Stimulated activated CD8-positive, alpha-beta memory T cell treated with anti-CD3 and anti-CD28 coated beads, Interleukin-4, amount 100 ng/mL, for 48 hours (primary cell): ENCODE results near the gene CUL1.

Experiments used
- DNase-seq: peaks from one replicate; pipeline ENCODE4 v3.0.0-alpha.2; 2020

Gene CUL1

DNA sequence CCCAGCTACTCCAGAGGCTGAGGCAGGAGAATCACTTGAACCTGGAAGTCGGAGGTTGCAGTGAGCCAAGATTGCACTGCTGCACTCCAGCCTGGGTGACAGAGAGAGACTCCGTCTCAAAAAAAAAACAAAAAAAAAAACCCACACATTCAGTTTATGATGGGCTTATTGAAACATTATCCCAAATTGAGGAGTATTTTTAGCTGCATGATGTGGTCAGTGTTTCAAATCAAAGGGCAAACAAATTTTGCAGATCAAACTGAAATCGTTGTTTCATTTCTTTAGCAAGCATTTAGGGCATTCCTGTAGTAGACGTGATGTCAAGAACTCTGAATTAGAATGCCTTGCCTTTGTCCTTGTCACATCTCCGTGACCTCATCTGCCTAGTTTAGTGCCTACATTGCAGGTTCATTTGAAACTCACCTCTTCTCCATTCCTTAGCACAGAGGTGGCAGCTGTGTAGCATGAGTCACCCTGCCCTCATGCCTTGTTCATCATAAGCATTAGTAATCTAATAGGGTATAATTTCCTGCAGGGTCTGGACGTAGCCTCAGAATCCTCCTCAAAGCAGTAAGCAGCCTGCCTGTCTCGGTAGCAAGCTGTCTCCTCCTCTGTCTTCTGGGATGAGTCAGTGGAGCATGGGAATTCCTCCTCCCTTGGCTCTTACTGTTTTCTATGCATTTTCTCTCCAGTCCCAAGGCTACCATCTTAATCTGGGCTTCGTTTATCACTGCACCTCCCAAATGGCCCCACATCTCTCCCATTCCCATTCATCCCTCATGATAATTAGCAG is 73.8 kb downstream of the CUL1 start:
- DNase-seq: peak; percentile 48

GRCh38 chr7:148773334-148773733 is 74.6 kb downstream of the CUL1 start:
- peak; percentile 37 for DNase-seq

DNA sequence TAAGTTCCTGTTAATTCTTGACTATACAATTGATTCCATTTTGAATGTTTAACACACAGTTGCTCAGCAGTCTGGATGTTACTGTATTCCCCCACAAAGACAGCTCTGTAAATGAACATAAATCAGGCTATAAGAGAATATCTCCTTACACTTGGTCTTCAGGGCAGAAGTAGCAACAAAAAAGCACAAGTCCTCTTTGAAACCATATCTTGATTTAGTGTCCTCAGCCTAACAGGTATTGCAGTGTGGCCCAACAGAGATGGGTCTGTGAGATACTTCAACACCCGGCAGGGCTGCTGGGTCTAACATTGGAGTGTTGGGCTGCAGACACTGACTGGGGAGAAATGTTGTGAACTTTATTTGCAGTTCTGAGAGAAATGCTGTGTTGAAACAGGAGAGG is 75.8 kb downstream of the CUL1 start:
- no peak for DNase-seq

GRCh38 chr7:148782757-148783456 is 84.2 kb downstream of the CUL1 start:
- no peak for DNase-seq

- no peak for DNase-seq
These were observed 85.3 kb downstream of the CUL1 start for GRCh38 chr7:148783801-148784527.

DNA sequence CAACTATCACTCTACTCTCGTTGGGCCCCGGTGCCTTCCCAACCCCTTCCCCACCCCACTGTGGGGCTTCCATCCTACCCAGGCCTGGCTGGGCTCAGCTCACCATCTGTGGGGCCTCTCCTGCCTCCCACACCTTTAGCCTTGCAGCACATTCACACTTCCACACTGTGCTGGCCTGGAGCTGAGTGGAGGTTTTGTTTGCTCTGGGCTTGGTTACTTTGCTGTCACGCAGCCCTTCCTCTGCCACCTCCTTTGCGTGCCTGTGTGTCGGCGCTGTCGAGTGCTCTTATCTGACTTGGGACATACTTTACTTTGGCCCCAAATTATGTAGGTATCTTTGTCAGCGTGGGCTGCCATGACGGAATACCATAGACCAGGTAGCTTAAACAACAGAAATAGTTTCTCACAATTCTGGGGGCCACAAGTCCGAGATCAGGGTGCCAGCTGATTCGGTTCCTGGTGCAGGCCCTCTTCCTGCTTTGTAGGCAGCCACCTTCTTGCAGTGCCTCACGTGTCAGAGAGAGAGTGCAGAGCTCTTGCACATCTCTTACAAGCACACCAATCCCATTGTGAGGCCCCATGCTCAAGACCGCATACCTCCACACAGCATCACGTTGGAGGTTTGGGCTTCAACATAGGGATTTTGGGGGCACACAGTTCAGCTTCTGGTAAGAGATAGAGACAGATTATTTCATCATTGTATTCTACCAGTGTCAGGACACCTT is 89.0 kb downstream of the CUL1 start:
- no peak for DNase-seq

- no peak for DNase-seq
These were observed 90.5 kb downstream of the CUL1 start for GRCh38 chr7:148789220-148789619.

DNA sequence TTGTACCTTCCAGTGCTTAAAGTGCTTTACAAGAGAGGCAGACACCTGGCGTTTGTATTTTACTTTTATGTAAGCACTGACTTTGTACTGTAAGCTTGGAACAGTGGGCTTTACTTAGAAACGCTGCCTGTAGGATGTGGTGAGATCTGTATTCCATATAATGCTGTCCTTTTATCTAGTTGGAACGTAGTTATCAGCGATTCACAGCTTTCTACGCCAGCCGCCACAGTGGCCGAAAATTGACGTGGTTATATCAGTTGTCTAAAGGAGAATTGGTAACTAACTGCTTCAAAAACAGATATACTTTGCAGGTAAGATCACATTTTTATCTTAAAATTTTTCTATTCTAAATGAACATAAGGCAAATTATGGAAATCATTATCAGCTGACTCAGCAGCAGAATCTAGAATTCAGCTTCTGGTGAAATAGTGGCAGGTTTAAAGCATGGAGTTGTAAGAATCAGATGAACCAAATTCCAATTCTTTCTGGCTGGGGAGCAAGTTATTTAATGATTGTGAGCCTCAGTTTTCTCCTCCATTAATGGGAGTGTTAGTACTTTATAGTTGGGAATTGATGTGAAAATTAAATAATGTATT is 91.5 kb downstream of the CUL1 start:
- no peak for DNase-seq

DNA sequence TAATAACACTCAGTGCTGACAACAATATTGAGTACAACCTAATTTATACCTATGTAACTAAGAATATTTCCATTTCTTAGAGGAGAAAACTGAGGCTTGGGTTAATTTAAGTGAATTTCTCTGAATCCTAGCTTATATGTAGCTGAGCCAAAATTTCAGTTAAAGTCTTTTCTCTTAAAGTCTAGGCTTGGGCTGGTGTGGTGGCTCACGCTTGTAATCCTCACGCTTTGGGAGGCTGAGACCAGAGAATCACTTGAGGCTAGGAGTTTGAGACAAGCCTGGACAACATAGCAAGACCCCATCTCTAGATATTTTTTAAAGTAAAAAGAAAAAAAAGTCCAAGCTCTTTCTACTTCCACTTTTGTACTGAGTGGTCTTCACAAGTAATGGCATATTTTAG is 92.1 kb downstream of the CUL1 start:
- no peak for DNase-seq

DNA sequence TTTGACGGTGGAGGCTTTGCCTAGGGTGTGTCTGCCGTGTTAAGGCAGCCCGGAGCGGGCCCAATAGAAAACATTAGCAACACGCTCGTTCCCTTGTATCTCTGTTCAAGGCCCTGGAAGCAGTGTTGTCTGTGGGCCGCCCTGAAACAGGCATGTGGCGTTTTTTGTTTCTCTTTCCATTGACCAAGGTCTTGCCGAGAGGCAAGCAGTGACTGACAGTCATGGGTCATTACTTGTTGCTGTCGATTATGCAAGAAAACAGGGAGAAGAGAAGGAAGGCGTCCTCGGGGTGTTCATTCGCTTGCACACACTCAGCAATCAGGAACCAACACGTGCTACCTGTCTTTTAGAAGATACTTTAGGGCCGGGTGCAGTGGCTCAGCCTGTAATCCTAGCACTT is 92.8 kb downstream of the CUL1 start:
- no peak for DNase-seq

DNA sequence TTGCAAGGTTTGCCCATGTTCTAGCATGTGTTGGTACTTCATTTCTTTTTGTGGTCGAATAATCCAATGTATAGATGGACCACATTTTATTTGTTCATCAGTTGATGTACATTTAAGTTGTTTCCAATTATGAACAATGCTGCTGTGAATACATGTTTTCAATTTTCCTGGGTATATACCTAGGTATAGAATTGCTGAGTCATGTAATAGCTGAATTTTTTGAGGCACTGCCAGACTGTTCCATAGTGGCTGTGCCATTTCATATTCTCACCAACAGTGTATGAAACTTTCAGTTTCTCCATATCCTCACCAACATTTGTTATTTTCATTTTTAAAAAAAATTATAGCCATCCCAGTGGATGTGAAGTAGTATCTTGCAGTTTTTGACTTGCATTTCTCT is 94.9 kb downstream of the CUL1 start:
- DNase-seq: no peak

GRCh38 chr7:148794476-148794875 is 95.8 kb downstream of the CUL1 start:
- no peak for DNase-seq

- no peak for DNase-seq
These were observed 98.1 kb downstream of the CUL1 start for GRCh38 chr7:148796841-148797240.

GRCh38 chr7:148799893-148800555 is 101.3 kb downstream of the CUL1 start:
- no peak for DNase-seq

GRCh38 chr7:148800677-148801076 is 102.0 kb downstream of the CUL1 start:
- DNase-seq: no peak

DNA sequence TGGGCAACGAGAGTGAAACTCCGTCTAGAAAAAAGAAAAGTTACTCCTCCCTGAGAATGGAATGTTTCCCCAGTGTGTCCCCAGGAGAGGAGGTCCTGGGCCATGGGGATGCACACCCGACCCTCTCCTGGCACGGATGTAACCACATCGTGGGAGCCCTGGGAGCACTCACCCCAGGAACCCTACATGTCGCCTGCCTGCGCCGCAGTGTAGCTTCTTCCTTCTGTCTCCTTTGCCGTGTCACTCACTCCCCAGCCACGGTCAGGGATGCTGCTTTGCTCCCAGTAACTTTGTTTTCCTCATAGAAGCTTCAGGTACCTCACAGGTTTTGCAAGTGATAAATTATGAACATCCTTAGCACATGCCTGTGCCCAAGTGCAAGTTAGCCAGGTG is 103.4 kb downstream of the CUL1 start:
- DNase-seq: no peak

DNA sequence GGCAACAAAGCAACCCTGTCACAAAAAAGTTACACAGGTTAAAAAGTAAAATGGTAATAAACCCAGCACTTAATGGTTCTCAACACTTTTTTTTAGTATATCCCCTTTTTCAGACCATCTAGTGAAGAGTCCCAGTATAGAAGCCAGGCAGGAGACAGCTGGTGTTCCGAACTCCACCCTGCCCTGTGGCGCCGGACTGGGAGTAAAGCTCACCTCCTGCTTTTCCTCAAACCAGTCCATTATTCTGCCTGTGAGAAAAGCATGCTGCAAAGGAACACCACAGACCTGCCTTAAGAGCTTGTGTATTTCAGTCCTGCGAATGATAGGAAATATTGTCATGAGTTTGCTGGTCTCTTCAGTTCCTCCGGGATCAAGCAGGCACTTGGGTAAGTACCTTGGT is 104.4 kb downstream of the CUL1 start:
- no peak for DNase-seq

DNA sequence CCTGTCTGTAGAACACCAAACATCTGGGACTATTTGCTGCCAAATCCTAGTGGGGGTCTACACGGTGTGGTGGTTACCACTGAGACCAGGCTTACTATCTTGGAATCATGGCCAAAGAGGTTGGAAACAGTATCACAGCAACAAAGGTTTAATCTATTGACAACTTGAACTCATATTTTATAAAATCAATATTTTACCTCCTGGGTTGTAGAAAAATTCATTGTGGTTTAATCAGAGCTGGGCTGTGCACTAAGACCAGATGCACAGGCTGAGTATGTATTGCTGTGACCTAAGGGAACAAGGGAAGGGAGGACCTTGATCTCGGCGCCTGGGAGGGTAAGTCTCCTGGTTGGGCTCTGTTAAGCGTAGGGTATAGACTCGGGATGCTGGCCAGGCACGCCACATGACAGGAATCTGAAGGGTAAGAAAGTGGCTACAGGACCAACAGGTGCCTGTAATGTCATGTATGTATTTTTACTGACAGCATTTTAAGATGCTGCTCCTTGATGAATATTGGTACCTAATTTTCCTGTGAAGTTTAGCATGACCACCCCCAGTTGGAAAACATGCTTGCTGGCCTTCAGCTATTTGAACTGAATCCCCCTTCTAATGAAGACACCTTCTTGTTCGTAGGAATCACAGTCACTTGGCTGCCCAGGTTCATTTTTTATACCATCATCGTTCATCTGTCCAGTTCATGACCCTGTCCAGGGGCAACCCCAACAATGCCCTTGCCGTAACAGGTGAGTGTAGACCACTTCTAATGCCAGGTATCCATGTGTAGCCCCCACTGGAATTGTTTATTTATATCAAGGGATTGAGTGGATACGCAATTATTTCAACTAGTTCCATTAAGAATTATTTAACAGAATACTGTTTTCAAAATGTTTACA is 105.9 kb downstream of the CUL1 start:
- no peak for DNase-seq

DNA sequence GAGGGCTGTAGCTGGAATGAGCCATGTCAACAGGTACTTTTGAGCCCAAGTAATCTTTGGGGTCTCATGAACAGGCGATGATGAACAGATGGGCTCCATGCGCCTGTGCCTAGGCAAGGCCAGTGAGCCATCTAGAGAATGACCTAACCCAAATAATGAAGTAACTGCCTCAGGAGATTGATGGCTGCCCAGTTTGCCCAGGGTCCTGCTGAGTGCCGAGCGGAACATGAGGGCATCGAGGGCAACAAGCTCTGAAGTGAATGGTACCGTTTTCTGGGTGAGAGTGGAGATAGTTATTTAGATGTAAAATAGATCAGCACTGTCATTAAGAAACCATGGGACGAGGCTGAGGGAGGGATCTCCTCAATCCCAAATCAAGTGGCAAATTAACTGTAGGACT is 107.5 kb downstream of the CUL1 start:
- no peak for DNase-seq

DNA sequence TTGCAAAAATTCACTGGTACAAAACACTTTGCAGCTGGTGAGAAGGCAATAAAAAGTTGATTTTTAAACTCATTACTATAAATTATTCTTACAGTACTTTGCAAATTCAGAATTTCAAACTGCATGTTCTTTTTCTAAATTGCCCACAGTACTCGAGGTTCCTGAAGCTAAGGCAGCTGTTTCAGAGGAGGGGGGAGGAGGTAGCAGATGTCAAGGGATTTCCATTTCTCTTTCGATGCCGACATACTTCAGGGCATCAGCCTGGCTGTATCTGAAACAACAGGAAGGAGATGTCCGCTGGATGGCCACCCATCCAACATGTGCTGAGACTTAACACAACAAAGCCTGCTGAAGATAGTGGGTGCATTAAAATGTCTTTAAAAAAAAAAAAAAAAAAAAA is 108.7 kb downstream of the CUL1 start:
- no peak for DNase-seq

- DNase-seq: no peak
These were observed 111.2 kb downstream of the CUL1 start for GRCh38 chr7:148809856-148810255.
